ENCODE measurements around the gene LACTBL1.

- TF ChIP-seq CTCF (IDR thresholded peaks at IDR 0.05; ENCODE audit: insufficient read depth, low read length, poor library complexity, severe bottlenecking) = no peak
- no peak for TF ChIP-seq EZH2phosphoT487 (conservative IDR thresholded peaks at IDR 0.05; ENCODE audit: low read length)
Measured at GRCh38 chr1:22916471-22916820, 56.2 kb downstream of the LACTBL1 start.

Data from SU-DHL-6 (cell line).